GM18517 (cell line): Measurements from ENCODE around the gene FGF23.
A peak's percentile ranks its signal among the peaks of the same experiment; 100 is the strongest.

Experiments used
- ATAC-seq: cut with Tn5 transposase; IDR thresholded peaks from one replicate; pipeline ENCODE4 v1.9.1; 2021; ENCODE audit warnings: mild to moderate bottlenecking, moderate library complexity; ENCODE audit not compliant: unreplicated experiment

The FGF23 gene

GRCh38 chr12:4320497-4320852 lies 59.0 kb downstream of the FGF23 start:
- ATAC-seq = peak; percentile 43
